Measurements from ENCODE around the gene COL17A1. TPM values are rescaled to one million over a fixed set of nuclear protein-coding genes. Genes with fewer than 3 reads are reported as not detected.

COL17A1 gene
- total RNA-seq, 3 donors from 2014 or later (not counting 1 experiment from before 2014, with no cell fraction given) = not detected

- Mint-ChIP-seq H3K27me3 (ENCODE audit: low read depth in 2 of 2) (peaks cover 0 to 9% of the 10 kb centered on the region in 2 donors), H3K4me1 (peaks cover 14% of the 10 kb centered on the region in 2 donors), H3K36me3 (no peaks in the 10 kb centered on the region), H3K27ac (peak overlapping the region; percentile 98 to 99), H3K9me3 (no peaks in the 10 kb centered on the region), H3K4me3 (peak overlapping the region; percentile 93)
- ATAC-seq (peak; percentile 48 to 65 (median 58)), DNase-seq (peak; percentile 68 to 97)
- WGBS (ENCODE audit: insufficient coverage) = 0% methylated on average over 28 of the region's 28 CpGs
- intact Hi-C loops (cut with micrococcal nuclease) = loop anchor here (1.0 to 5.0 kb wide), 6 partner anchors 139 to 233 kb away; partner anchors contain the start of genes GSTO2 and ITPRIP
- no peaks in the 10 kb centered on the region for H3K36me3 ChIP-seq (ENCODE audit: control insufficient read depth, insufficient read depth, low read length)
- H3K4me1 ChIP-seq (ENCODE audit: control insufficient read depth, insufficient read depth, low read length) = no peaks in the 10 kb centered on the region
- no peaks in the 10 kb centered on the region for H3K27me3 ChIP-seq (ENCODE audit: control insufficient read depth, insufficient read depth, low read length)
- TF ChIP-seq CTCF (IDR thresholded peaks at IDR 0.05) = no peak
- H3K27ac ChIP-seq (ENCODE audit: low read length) = peak overlapping the region; percentile 95
- no peaks in the 10 kb centered on the region for H3K9me3 ChIP-seq (ENCODE audit: control insufficient read depth, insufficient read depth, low read length)
- peak overlapping the region; percentile 86 for H3K4me3 ChIP-seq (ENCODE audit: low read length)
Measured at GRCh38 chr10:104120903-104121484, 35.3 kb upstream of the COL17A1 start.

- 74% methylated on average over 2 of the region's 2 CpGs for WGBS (ENCODE audit: insufficient coverage)
- H3K4me1 ChIP-seq (ENCODE audit: control insufficient read depth, insufficient read depth, low read length) = no peaks in the 10 kb centered on the region
- ATAC-seq = no peak
Measured at GRCh38 chr10:104120512-104120902, 34.8 kb upstream of the COL17A1 start.

GRCh38 chr10:104119996-104120395, 34.3 kb upstream of the COL17A1 start:
- H3K4me1 ChIP-seq (ENCODE audit: control insufficient read depth, insufficient read depth, low read length) = no peaks in the 10 kb centered on the region
- no peaks in the 10 kb centered on the region for H3K9me3 ChIP-seq (ENCODE audit: control insufficient read depth, insufficient read depth, low read length)
- peaks cover 14% of the 10 kb centered on the region in 2 donors for H3K4me1 Mint-ChIP-seq
- no peak overlapping the region for H3K4me3 Mint-ChIP-seq
- no peaks in the 10 kb centered on the region for H3K36me3 ChIP-seq (ENCODE audit: control insufficient read depth, insufficient read depth, low read length)
- no peaks in the 10 kb centered on the region for H3K36me3 Mint-ChIP-seq
- intact Hi-C loops (cut with micrococcal nuclease) = loop anchor here (2.0 to 5.0 kb wide), 4 partner anchors 138 to 217 kb away; partner anchors contain the start of genes GSTO2 and ITPRIP
- 100% methylated on average over 3 of the region's 3 CpGs for WGBS (ENCODE audit: insufficient coverage)
- ATAC-seq = no peak
- no peaks in the 10 kb centered on the region for H3K9me3 Mint-ChIP-seq
- peak overlapping the region; percentile 98 to 99 for H3K27ac Mint-ChIP-seq
- DNase-seq = peak in 1 of 2 donors; percentile 20
- H3K27me3 ChIP-seq (ENCODE audit: control insufficient read depth, insufficient read depth, low read length) = no peaks in the 10 kb centered on the region
- H3K27ac ChIP-seq (ENCODE audit: low read length) = peak overlapping the region; percentile 95
- TF ChIP-seq CTCF (IDR thresholded peaks at IDR 0.05) = no peak
- H3K27me3 Mint-ChIP-seq (ENCODE audit: low read depth in 2 of 2) = peaks cover 0 to 9% of the 10 kb centered on the region in 2 donors
- H3K4me3 ChIP-seq (ENCODE audit: low read length) = no peak overlapping the region

More at GRCh38 chr10:104120512-104120902, 34.8 kb upstream of the COL17A1 start:
- H3K27ac Mint-ChIP-seq = peak overlapping the region; percentile 98 to 99
- H3K27me3 Mint-ChIP-seq (ENCODE audit: low read depth in 2 of 2) = peaks cover 0 to 9% of the 10 kb centered on the region in 2 donors
- Histone ChIP-seq H3K36me3 (ENCODE audit: control insufficient read depth, insufficient read depth, low read length) (no peaks in the 10 kb centered on the region), H3K9me3 (ENCODE audit: control insufficient read depth, insufficient read depth, low read length) (no peaks in the 10 kb centered on the region), H3K4me3 (ENCODE audit: low read length) (peak overlapping the region; percentile 86), H3K27ac (ENCODE audit: low read length) (peak overlapping the region; percentile 95), H3K27me3 (ENCODE audit: control insufficient read depth, insufficient read depth, low read length) (no peaks in the 10 kb centered on the region)
- DNase-seq = no peak
- peaks cover 14% of the 10 kb centered on the region in 2 donors for H3K4me1 Mint-ChIP-seq
- no peak for TF ChIP-seq CTCF (IDR thresholded peaks at IDR 0.05)
- H3K36me3 Mint-ChIP-seq = no peaks in the 10 kb centered on the region
- intact Hi-C loops (cut with micrococcal nuclease) = loop anchor here (2.0 to 5.0 kb wide), 4 partner anchors 138 to 217 kb away; partner anchors contain the start of genes GSTO2 and ITPRIP
- no peaks in the 10 kb centered on the region for H3K9me3 Mint-ChIP-seq
- peak overlapping the region; percentile 93 for H3K4me3 Mint-ChIP-seq

All from natural killer cell (primary cell).